GM23248 (cell line): ENCODE measurements around the gene MGAM2.

ENCODE experiments used
- EZH2 ChIP-seq: fragments of 200-600 bp; sonication (generic); IDR thresholded peaks from 2 replicates; pipeline ENCODE4 v1.6.1; 2018; ENCODE audit warnings: antibody characterized with exemption, mild to moderate bottlenecking; ENCODE audit not compliant: insufficient read depth, poor library complexity, severe bottlenecking
- EZH2phosphoT487 ChIP-seq: fragments of 200-600 bp; sonication (generic); IDR thresholded peaks from 2 replicates; pipeline ENCODE4 v1.6.1; 2018; ENCODE audit warnings: antibody characterized with exemption, moderate library complexity, mild to moderate bottlenecking, low read depth; ENCODE audit not compliant: insufficient read depth

DNA sequence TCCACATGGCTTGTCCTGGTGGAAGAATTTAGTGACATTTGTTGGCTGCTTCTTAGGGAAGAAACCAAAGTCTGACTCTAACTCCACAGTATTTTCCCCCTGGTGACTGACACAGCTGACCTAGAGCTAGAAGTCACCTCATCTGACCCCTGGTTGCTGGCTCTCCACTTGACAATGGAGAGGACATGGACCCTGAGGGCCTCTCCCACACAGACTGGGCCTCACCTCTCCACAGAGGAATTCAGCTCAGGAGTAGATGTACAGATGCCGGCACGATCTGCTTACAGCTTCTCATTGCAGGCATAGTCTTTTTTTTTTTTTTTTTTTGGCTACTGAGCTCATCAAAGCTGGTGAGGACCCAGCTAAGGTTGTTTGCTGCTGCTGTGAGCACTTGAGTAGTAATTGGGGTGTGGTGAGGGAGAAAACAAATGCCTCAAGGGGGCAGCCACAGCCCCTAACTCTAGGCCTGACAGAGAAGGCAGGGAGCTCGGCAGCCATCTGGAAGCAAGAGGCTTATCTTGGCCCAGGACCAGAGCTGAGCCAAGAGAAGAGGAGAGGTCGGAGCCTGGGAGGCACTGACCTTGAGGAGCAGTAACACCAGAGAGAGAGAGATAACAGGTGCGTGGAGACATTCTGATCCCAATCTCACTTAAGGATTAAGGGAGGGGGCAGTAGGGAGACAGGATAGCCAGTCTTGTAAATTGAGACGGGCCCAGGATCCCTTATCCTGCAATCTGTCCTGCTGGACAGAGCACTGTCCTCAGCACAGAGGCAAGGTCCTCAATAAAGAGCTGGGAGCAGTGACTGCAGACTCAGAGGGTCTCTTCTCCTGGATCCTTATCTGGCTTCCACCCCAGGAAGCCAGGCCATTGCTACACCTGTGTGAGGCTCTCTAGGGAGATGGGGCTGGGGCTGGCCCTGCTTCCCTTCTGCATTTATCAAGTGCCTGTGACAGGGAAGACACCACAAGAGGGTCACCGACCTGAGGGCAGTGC, 136.9 kb downstream of the MGAM2 start:
- TF ChIP-seq EZH2 (no peak), EZH2phosphoT487 (no peak)
